ENCODE results near the gene AAK1.

Gene AAK1

GRCh38 chr2:69566669-69567068 lies 76.9 kb downstream of the AAK1 start:
- TF ChIP-seq, protein P1, sequence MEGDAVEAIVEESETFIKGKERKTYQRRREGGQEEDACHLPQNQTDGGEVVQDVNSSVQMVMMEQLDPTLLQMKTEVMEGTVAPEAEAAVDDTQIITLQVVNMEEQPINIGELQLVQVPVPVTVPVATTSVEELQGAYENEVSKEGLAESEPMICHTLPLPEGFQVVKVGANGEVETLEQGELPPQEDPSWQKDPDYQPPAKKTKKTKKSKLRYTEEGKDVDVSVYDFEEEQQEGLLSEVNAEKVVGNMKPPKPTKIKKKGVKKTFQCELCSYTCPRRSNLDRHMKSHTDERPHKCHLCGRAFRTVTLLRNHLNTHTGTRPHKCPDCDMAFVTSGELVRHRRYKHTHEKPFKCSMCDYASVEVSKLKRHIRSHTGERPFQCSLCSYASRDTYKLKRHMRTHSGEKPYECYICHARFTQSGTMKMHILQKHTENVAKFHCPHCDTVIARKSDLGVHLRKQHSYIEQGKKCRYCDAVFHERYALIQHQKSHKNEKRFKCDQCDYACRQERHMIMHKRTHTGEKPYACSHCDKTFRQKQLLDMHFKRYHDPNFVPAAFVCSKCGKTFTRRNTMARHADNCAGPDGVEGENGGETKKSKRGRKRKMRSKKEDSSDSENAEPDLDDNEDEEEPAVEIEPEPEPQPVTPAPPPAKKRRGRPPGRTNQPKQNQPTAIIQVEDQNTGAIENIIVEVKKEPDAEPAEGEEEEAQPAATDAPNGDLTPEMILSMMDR (IDR thresholded peaks at IDR 0.05; ENCODE audit: extremely low read depth, missing control alignments), result no peak
- no peak for DNase-seq (ENCODE audit: low spot score)

- TF ChIP-seq, protein P1 (IDR thresholded peaks at IDR 0.05; ENCODE audit: extremely low read depth, missing control alignments), result peak; percentile 94
- DNase-seq (ENCODE audit: low spot score), result peak; percentile 73
Observed at GRCh38 chr2:69565431-69565839, 78.1 kb downstream of the AAK1 start.

- TF ChIP-seq, protein P1 (IDR thresholded peaks at IDR 0.05; ENCODE audit: extremely low read depth, missing control alignments), result no peak
- DNase-seq (ENCODE audit: low spot score), result no peak
Observed at GRCh38 chr2:69564604-69565003, 78.9 kb downstream of the AAK1 start.

DNA sequence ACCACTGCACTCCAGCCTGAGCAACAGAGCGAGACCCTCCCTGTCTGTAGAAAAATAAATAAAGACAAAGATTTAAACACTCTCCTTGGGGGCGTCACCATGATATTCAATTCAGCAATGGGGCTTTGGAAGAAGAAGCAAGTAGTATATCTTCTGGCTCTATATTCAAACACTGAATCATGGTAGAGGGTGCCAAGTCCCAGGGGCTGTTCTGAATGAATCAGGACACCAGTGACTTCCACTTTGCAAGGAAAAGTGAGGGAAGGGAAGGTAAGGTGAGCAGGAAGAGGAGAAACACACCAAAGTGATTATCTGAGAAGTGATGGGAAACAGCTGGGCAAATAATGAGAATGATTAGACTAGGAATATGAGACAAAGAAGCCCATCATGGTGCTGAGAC lies 80.5 kb downstream of the AAK1 start:
- DNase-seq (ENCODE audit: low spot score), result no peak

DNA sequence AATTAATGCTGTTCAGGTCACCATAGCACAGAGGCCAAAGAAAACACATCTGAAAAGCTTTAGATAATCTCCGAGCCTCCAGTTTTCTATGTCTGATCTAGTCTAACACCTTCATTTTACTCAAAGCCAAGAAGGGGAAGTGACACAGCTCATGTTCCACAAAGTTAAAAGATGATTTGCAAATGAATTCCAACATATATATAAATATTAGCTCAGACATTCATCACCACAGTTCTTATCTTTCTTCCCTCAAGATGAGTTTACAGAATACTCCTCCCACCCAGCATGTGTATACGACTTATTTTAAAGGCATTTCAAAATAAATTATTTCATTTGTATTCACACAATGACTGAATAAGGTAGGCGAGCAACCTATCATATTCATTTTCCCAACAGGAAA lies 82.4 kb downstream of the AAK1 start:
- TF ChIP-seq, protein P1 (IDR thresholded peaks at IDR 0.05; ENCODE audit: extremely low read depth, missing control alignments), result no peak
- no peak for DNase-seq (ENCODE audit: low spot score)

More for the DNA sequence above, 80.5 kb downstream of the AAK1 start:
- TF ChIP-seq, protein P1 (IDR thresholded peaks at IDR 0.05; ENCODE audit: extremely low read depth, missing control alignments), result no peak

DNA sequence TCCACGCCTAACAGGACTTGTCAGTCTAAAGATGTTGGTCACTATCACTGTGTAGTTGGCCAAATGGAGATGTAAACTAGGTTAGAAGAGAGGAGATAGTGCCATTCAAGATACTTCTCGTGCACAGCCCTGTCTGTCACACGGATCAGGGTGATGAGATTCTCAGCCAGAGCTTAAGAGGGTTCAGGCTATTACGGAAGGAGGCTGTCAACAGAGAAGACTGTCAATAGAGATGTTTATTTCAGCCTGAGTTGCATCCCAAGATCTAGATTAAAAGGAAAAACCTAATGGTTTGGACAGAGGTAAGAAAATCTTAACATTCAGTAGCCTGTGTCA lies 83.4 kb downstream of the AAK1 start:
- TF ChIP-seq, protein P1 (IDR thresholded peaks at IDR 0.05; ENCODE audit: extremely low read depth, missing control alignments), result no peak

GRCh38 chr2:69559442-69560146 lies 83.9 kb downstream of the AAK1 start:
- DNase-seq (ENCODE audit: low spot score), result peak; percentile 52
- TF ChIP-seq, protein P1 (IDR thresholded peaks at IDR 0.05; ENCODE audit: extremely low read depth, missing control alignments), result peak; percentile 67

More for the DNA sequence above, 83.4 kb downstream of the AAK1 start:
- DNase-seq (ENCODE audit: low spot score), result no peak
